ENCODE measurements around the gene USP5. TPM values are rescaled to one million over a fixed set of nuclear protein-coding genes. Genes with fewer than 3 reads are reported as not detected.

The USP5 gene
- total RNA-seq, 1 experiment from 2014 or later, result 158 TPM

DNA sequence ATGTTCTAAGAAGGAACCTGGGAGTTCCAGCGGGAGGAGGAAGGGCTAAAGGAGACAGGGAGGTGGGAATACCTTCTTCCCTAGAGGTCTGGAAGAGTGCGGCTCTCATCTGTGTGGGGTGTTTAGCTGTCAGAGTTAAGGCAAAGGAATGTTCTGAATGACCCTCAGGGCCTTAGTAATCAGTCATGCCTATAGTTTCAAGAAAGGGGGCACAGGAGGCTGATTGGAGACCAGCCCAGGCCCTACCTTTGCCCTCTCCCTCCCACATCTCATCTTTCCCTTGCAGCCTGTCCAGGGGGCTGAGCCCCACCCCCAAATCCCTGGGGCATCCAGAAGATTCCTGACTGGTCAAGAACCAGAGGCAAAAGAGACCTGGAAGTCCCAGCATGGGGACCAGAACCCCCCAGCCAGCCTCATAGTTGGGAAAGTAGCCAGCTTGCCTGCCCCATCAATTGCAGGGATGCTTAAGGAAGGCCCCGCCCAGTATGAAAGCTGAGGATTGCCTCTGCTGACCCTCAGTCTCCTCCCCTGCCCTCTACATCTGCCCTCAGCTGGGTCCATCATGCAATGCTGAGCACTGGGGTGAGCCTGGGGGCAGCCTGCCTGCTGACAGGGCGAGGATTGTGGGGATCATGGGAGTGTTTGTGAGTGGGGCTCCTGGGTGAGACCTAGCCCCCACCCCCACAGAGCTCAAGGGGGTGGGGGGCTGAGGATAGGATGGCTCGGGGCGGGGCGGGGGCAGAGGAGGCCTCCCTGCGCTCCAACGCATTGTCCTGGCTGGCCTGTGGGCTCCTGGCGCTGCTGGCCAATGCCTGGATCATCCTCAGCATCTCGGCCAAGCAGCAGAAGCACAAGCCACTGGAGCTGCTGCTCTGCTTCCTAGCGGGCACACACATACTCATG lies 28.5 kb upstream of the USP5 start:
- Mint-ChIP-seq H3K9me3 (no peaks in the 10 kb centered on the region), H3K4me1 (peaks cover 74% of the 10 kb centered on the region), H3K27me3 (ENCODE audit: low read depth) (peaks cover 58% of the 10 kb centered on the region), H3K36me3 (peaks cover 5% of the 10 kb centered on the region; the same call in 1 of the 2 replicates), H3K27ac (no peak overlapping the region), H3K4me3 (peak overlapping the region; percentile 78)
- ATAC-seq (no peak), DNase-seq (ENCODE audit: low spot score) (no peak)
- TF ChIP-seq TEAD4 (CRISPR knock-in tag; IDR thresholded peaks at IDR 0.05), result no peak
- TF ChIP-seq, protein P1, sequence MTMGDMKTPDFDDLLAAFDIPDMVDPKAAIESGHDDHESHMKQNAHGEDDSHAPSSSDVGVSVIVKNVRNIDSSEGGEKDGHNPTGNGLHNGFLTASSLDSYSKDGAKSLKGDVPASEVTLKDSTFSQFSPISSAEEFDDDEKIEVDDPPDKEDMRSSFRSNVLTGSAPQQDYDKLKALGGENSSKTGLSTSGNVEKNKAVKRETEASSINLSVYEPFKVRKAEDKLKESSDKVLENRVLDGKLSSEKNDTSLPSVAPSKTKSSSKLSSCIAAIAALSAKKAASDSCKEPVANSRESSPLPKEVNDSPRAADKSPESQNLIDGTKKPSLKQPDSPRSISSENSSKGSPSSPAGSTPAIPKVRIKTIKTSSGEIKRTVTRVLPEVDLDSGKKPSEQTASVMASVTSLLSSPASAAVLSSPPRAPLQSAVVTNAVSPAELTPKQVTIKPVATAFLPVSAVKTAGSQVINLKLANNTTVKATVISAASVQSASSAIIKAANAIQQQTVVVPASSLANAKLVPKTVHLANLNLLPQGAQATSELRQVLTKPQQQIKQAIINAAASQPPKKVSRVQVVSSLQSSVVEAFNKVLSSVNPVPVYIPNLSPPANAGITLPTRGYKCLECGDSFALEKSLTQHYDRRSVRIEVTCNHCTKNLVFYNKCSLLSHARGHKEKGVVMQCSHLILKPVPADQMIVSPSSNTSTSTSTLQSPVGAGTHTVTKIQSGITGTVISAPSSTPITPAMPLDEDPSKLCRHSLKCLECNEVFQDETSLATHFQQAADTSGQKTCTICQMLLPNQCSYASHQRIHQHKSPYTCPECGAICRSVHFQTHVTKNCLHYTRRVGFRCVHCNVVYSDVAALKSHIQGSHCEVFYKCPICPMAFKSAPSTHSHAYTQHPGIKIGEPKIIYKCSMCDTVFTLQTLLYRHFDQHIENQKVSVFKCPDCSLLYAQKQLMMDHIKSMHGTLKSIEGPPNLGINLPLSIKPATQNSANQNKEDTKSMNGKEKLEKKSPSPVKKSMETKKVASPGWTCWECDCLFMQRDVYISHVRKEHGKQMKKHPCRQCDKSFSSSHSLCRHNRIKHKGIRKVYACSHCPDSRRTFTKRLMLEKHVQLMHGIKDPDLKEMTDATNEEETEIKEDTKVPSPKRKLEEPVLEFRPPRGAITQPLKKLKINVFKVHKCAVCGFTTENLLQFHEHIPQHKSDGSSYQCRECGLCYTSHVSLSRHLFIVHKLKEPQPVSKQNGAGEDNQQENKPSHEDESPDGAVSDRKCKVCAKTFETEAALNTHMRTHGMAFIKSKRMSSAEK (CRISPR knock-in tag; IDR thresholded peaks at IDR 0.05; ENCODE audit: borderline replicate concordance), result no peak
- TF ChIP-seq ESRRA (CRISPR knock-in tag; IDR thresholded peaks at IDR 0.05; ENCODE audit: borderline replicate concordance), result no peak
- no peak for TF ChIP-seq SP1 (CRISPR knock-in tag; conservative IDR thresholded peaks at IDR 0.05)
- TF ChIP-seq, protein P2, sequence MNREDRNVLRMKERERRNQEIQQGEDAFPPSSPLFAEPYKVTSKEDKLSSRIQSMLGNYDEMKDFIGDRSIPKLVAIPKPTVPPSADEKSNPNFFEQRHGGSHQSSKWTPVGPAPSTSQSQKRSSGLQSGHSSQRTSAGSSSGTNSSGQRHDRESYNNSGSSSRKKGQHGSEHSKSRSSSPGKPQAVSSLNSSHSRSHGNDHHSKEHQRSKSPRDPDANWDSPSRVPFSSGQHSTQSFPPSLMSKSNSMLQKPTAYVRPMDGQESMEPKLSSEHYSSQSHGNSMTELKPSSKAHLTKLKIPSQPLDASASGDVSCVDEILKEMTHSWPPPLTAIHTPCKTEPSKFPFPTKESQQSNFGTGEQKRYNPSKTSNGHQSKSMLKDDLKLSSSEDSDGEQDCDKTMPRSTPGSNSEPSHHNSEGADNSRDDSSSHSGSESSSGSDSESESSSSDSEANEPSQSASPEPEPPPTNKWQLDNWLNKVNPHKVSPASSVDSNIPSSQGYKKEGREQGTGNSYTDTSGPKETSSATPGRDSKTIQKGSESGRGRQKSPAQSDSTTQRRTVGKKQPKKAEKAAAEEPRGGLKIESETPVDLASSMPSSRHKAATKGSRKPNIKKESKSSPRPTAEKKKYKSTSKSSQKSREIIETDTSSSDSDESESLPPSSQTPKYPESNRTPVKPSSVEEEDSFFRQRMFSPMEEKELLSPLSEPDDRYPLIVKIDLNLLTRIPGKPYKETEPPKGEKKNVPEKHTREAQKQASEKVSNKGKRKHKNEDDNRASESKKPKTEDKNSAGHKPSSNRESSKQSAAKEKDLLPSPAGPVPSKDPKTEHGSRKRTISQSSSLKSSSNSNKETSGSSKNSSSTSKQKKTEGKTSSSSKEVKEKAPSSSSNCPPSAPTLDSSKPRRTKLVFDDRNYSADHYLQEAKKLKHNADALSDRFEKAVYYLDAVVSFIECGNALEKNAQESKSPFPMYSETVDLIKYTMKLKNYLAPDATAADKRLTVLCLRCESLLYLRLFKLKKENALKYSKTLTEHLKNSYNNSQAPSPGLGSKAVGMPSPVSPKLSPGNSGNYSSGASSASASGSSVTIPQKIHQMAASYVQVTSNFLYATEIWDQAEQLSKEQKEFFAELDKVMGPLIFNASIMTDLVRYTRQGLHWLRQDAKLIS (CRISPR knock-in tag; IDR thresholded peaks at IDR 0.05; ENCODE audit: borderline replicate concordance), result no peak
- TF ChIP-seq, protein P3, sequence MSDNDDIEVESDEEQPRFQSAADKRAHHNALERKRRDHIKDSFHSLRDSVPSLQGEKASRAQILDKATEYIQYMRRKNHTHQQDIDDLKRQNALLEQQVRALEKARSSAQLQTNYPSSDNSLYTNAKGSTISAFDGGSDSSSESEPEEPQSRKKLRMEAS (CRISPR knock-in tag; IDR thresholded peaks at IDR 0.05), result no peak
- no peak for TF ChIP-seq ZNF423 (CRISPR knock-in tag; IDR thresholded peaks at IDR 0.05)
- no peak for TF ChIP-seq ZNF138 (CRISPR knock-in tag; conservative IDR thresholded peaks at IDR 0.05)
- ChIA-PET CTCF (interaction anchor here (0.6 to 6.4 kb wide), 7 partner anchors 11 to 203 kb away, joined by 3 to 112 read pairs (median 5); partner anchors contain the start of genes MLF2 and SPSB2), POLR2A (interaction anchor here (0.6 to 1.6 kb wide), 3 partner anchors 34 to 70 kb away, joined by 3 to 9 read pairs (median 3); partner anchors contain the start of genes CD4, MLF2 and PTMS)

DNA sequence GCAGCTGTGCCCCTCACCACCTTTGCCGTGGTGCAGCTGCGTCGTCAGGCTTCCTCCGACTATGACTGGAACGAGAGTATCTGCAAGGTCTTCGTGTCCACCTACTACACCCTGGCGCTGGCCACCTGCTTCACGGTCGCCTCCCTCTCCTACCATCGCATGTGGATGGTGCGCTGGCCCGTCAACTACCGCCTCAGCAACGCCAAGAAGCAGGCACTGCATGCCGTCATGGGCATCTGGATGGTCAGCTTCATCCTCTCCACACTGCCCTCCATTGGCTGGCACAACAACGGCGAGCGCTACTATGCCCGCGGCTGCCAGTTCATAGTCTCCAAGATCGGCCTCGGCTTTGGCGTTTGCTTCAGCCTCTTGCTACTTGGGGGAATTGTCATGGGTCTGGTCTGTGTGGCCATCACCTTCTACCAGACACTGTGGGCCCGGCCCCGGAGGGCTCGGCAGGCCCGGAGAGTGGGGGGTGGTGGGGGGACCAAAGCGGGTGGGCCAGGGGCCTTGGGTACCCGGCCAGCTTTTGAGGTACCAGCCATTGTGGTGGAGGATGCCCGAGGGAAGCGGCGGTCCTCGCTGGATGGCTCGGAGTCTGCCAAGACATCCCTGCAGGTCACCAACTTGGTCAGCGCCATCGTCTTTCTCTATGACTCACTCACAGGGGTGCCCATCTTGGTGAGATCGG lies 27.7 kb upstream of the USP5 start:
- peak overlapping the region; percentile 78 for H3K4me3 Mint-ChIP-seq
- TF ChIP-seq, protein P4, sequence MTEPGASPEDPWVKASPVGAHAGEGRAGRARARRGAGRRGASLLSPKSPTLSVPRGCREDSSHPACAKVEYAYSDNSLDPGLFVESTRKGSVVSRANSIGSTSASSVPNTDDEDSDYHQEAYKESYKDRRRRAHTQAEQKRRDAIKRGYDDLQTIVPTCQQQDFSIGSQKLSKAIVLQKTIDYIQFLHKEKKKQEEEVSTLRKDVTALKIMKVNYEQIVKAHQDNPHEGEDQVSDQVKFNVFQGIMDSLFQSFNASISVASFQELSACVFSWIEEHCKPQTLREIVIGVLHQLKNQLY (CRISPR knock-in tag; IDR thresholded peaks at IDR 0.05), result no peak
- no peak for TF ChIP-seq GTF2I (CRISPR knock-in tag; conservative IDR thresholded peaks at IDR 0.05)
- TF ChIP-seq, protein P5, sequence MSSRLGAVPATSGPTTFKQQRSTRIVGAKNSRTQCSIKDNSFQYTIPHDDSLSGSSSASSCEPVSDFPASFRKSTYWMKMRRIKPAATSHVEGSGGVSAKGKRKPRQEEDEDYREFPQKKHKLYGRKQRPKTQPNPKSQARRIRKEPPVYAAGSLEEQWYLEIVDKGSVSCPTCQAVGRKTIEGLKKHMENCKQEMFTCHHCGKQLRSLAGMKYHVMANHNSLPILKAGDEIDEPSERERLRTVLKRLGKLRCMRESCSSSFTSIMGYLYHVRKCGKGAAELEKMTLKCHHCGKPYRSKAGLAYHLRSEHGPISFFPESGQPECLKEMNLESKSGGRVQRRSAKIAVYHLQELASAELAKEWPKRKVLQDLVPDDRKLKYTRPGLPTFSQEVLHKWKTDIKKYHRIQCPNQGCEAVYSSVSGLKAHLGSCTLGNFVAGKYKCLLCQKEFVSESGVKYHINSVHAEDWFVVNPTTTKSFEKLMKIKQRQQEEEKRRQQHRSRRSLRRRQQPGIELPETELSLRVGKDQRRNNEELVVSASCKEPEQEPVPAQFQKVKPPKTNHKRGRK (CRISPR knock-in tag; IDR thresholded peaks at IDR 0.05; ENCODE audit: borderline replicate concordance), result no peak
- TF ChIP-seq, protein P6, sequence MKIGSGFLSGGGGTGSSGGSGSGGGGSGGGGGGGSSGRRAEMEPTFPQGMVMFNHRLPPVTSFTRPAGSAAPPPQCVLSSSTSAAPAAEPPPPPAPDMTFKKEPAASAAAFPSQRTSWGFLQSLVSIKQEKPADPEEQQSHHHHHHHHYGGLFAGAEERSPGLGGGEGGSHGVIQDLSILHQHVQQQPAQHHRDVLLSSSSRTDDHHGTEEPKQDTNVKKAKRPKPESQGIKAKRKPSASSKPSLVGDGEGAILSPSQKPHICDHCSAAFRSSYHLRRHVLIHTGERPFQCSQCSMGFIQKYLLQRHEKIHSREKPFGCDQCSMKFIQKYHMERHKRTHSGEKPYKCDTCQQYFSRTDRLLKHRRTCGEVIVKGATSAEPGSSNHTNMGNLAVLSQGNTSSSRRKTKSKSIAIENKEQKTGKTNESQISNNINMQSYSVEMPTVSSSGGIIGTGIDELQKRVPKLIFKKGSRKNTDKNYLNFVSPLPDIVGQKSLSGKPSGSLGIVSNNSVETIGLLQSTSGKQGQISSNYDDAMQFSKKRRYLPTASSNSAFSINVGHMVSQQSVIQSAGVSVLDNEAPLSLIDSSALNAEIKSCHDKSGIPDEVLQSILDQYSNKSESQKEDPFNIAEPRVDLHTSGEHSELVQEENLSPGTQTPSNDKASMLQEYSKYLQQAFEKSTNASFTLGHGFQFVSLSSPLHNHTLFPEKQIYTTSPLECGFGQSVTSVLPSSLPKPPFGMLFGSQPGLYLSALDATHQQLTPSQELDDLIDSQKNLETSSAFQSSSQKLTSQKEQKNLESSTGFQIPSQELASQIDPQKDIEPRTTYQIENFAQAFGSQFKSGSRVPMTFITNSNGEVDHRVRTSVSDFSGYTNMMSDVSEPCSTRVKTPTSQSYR (CRISPR knock-in tag; IDR thresholded peaks at IDR 0.05), result no peak
- H3K36me3 Mint-ChIP-seq, result peaks cover 5% of the 10 kb centered on the region; the same call in 1 of the 2 replicates
- POLR2A ChIA-PET, result interaction anchor here (0.6 to 1.6 kb wide), 6 partner anchors 35 to 71 kb away, joined by 3 to 9 read pairs (median 4); partner anchors contain the start of genes CD4, MLF2 and PTMS
- ATAC-seq (no peak), DNase-seq (ENCODE audit: low spot score) (no peak)
- H3K27me3 Mint-ChIP-seq (ENCODE audit: low read depth), result peaks cover 58% of the 10 kb centered on the region
- H3K27ac Mint-ChIP-seq, result no peak overlapping the region
- peaks cover 67% of the 10 kb centered on the region for H3K4me1 Mint-ChIP-seq
- H3K9me3 Mint-ChIP-seq, result no peaks in the 10 kb centered on the region
- CTCF ChIA-PET, result interaction anchor here (0.8 to 8.9 kb wide), 19 partner anchors 8 to 204 kb away, joined by 3 to 112 read pairs (median 6); partner anchors contain the start of genes CDCA3, GNB3, LAG3 and MLF2

Data from WTC11 (cell line).